ENCODE data around the gene GRID1. TPM values are rescaled to one million over a fixed set of nuclear protein-coding genes. Genes with fewer than 3 reads are reported as not detected.
A peak's percentile ranks its signal among the peaks of the same experiment; 100 is the strongest.

Gene GRID1
- total RNA-seq, 1 experiment from 2014 or later, result 0.37 TPM

DNA sequence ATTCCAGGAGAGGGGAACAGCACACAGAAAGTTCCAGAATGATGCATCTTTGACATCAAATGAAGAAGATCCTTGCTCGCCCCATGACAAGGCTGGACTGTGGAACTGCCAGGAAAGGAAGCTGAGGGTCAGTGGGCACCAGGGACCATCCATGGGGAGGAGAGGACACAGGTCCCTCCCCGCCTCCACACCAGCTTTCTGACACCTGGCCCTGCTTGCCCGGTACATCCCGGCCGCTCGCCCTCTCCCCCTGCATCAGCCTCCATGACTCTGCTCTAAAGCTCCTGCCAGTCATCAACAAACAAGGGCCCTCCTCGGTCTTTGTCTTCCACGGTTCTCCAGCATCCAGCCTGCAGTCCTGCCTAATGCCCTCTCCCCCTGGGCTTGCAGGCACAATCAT lies 222.3 kb downstream of the GRID1 start (continued):
- TF ChIP-seq, protein P1, sequence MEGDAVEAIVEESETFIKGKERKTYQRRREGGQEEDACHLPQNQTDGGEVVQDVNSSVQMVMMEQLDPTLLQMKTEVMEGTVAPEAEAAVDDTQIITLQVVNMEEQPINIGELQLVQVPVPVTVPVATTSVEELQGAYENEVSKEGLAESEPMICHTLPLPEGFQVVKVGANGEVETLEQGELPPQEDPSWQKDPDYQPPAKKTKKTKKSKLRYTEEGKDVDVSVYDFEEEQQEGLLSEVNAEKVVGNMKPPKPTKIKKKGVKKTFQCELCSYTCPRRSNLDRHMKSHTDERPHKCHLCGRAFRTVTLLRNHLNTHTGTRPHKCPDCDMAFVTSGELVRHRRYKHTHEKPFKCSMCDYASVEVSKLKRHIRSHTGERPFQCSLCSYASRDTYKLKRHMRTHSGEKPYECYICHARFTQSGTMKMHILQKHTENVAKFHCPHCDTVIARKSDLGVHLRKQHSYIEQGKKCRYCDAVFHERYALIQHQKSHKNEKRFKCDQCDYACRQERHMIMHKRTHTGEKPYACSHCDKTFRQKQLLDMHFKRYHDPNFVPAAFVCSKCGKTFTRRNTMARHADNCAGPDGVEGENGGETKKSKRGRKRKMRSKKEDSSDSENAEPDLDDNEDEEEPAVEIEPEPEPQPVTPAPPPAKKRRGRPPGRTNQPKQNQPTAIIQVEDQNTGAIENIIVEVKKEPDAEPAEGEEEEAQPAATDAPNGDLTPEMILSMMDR (IDR thresholded peaks at IDR 0.05), result no peak
- TF ChIP-seq ATF1 (CRISPR knock-in tag; IDR thresholded peaks at IDR 0.05) (no peak), FOXP1 (CRISPR knock-in tag; IDR thresholded peaks at IDR 0.05; ENCODE audit: borderline replicate concordance) (no peak), SOX15 (CRISPR knock-in tag; IDR thresholded peaks at IDR 0.05) (no peak)
- TF ChIP-seq, protein P2, sequence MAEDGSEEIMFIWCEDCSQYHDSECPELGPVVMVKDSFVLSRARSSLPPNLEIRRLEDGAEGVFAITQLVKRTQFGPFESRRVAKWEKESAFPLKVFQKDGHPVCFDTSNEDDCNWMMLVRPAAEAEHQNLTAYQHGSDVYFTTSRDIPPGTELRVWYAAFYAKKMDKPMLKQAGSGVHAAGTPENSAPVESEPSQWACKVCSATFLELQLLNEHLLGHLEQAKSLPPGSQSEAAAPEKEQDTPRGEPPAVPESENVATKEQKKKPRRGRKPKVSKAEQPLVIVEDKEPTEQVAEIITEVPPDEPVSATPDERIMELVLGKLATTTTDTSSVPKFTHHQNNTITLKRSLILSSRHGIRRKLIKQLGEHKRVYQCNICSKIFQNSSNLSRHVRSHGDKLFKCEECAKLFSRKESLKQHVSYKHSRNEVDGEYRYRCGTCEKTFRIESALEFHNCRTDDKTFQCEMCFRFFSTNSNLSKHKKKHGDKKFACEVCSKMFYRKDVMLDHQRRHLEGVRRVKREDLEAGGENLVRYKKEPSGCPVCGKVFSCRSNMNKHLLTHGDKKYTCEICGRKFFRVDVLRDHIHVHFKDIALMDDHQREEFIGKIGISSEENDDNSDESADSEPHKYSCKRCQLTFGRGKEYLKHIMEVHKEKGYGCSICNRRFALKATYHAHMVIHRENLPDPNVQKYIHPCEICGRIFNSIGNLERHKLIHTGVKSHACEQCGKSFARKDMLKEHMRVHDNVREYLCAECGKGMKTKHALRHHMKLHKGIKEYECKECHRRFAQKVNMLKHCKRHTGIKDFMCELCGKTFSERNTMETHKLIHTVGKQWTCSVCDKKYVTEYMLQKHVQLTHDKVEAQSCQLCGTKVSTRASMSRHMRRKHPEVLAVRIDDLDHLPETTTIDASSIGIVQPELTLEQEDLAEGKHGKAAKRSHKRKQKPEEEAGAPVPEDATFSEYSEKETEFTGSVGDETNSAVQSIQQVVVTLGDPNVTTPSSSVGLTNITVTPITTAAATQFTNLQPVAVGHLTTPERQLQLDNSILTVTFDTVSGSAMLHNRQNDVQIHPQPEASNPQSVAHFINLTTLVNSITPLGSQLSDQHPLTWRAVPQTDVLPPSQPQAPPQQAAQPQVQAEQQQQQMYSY (CRISPR knock-in tag; IDR thresholded peaks at IDR 0.05), result no peak

DNA sequence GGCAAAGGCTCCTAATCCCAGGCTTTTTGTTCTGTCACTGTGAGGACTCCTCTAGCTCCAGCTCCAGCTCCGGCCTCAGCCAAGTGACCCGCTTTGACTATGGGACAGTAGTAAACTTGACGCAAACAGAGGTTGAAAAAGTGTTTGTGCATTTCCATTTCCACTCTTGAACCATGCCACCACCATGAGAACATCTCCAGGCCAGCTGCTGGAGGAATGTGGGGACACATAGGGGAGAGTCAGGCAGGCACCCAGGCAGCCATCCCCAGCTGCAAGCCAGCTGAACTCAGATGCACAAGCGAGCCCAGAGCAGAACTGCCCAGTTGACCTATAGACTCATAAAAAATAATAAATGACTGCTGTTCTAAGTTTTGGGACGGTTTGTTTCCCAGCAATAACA lies 224.7 kb downstream of the GRID1 start:
- Mint-ChIP-seq H3K27ac (no peak overlapping the region), H3K9me3 (no peaks in the 10 kb centered on the region), H3K27me3 (ENCODE audit: low read depth) (no peaks in the 10 kb centered on the region), H3K4me1 (0 out of 2 replicates have a peak, but pooled peaks cover 3% of the 10 kb centered on the region), H3K4me3 (no peak overlapping the region), H3K36me3 (no peaks in the 10 kb centered on the region)
- POLR2A ChIA-PET, result no interaction called here
- CTCF ChIA-PET, result interaction anchor here (0.5 to 1.9 kb wide), 3 partner anchors 405 to 1529 kb away, joined by 3 to 4 read pairs (median 3); no protein-coding TSS in a partner anchor
- DNase-seq (ENCODE audit: low spot score) (no peak), ATAC-seq (no peak)
- no peak for TF ChIP-seq JAZF1 (CRISPR knock-in tag; IDR thresholded peaks at IDR 0.05)
- TF ChIP-seq IRF2 (CRISPR knock-in tag; IDR thresholded peaks at IDR 0.05; ENCODE audit: borderline replicate concordance, low read depth), result no peak
- TF ChIP-seq, protein P3, sequence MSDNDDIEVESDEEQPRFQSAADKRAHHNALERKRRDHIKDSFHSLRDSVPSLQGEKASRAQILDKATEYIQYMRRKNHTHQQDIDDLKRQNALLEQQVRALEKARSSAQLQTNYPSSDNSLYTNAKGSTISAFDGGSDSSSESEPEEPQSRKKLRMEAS (CRISPR knock-in tag; IDR thresholded peaks at IDR 0.05), result no peak
- TF ChIP-seq ETV6 (CRISPR knock-in tag; IDR thresholded peaks at IDR 0.05), result no peak
- no peak for TF ChIP-seq ZNF671 (CRISPR knock-in tag; IDR thresholded peaks at IDR 0.05)
- TF ChIP-seq CBFB (CRISPR knock-in tag; IDR thresholded peaks at IDR 0.05; ENCODE audit: low read depth), result no peak
- TF ChIP-seq, protein P1 (IDR thresholded peaks at IDR 0.05), result no peak
- no peak for TF ChIP-seq ZNF138 (CRISPR knock-in tag; conservative IDR thresholded peaks at IDR 0.05)

DNA sequence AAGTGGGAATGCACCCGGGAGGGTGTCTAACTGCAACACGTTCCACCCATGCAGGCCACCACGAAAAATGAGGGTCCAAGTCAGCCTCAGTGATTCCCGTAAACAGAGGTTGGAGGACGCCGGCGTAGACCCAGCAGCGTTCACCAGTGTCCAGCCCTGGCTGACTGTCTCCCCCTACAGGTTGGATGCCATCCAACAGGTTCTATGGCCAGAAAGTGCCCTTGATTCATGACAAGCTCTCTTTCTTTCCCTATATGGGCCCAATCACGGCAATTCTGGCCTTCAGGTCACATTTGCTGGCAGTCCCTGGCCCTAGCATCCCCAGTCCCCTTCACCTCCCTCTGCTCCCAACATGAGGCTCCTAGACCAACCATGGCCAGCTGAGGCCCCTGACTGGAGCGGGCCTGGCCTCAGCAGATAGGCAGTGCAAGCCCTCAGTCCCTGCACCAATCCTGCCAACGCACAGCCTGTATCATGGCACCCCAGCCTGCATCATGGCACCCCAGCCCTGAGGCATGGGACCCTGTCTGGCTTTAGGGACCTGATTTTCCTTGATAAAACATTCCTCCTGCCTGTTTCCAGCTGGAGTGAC lies 227.4 kb downstream of the GRID1 start:
- Mint-ChIP-seq H3K36me3 (no peaks in the 10 kb centered on the region), H3K4me3 (no peak overlapping the region), H3K27me3 (ENCODE audit: low read depth) (no peaks in the 10 kb centered on the region), H3K4me1 (peaks cover 11% of the 10 kb centered on the region), H3K27ac (no peak overlapping the region), H3K9me3 (no peaks in the 10 kb centered on the region)
- CTCF ChIA-PET, result interaction anchor here (0.6 to 2.6 kb wide), 41 partner anchors 9 to 503 kb away, joined by 3 to 16 read pairs (median 4); no protein-coding TSS in a partner anchor
- POLR2A ChIA-PET, result no interaction called here
- peak; percentile 86 for ATAC-seq
- no peak for TF ChIP-seq CREM (CRISPR knock-in tag; IDR thresholded peaks at IDR 0.05)
- TF ChIP-seq ZNF232 (CRISPR knock-in tag; IDR thresholded peaks at IDR 0.05), result no peak
- TF ChIP-seq ZNF138 (CRISPR knock-in tag; conservative IDR thresholded peaks at IDR 0.05), result no peak
- TF ChIP-seq, protein P4, sequence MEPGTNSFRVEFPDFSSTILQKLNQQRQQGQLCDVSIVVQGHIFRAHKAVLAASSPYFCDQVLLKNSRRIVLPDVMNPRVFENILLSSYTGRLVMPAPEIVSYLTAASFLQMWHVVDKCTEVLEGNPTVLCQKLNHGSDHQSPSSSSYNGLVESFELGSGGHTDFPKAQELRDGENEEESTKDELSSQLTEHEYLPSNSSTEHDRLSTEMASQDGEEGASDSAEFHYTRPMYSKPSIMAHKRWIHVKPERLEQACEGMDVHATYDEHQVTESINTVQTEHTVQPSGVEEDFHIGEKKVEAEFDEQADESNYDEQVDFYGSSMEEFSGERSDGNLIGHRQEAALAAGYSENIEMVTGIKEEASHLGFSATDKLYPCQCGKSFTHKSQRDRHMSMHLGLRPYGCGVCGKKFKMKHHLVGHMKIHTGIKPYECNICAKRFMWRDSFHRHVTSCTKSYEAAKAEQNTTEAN (CRISPR knock-in tag; IDR thresholded peaks at IDR 0.05), result 0 out of 2 replicates have a peak, but pooled peaks have one; percentile 32
- TF ChIP-seq FOXP1 (CRISPR knock-in tag; IDR thresholded peaks at IDR 0.05; ENCODE audit: borderline replicate concordance), result 0 out of 2 replicates have a peak, but pooled peaks have one; percentile 59
- TF ChIP-seq, protein P1 (IDR thresholded peaks at IDR 0.05), result peak; percentile 80
- DNase-seq (ENCODE audit: low spot score), result peak; percentile 72

Measured in WTC11 (cell line).